Body of pancreas (tissue), 4 donors: ENCODE results near the gene PLET1.

Experiments
- CTCF ChIP-seq, 7 experiments: fragments of 450-650 bp in 4 of 7; fragments of 200-600 bp in 3 of 7; sonication (generic) in 3 of 7; IDR thresholded peaks; one replicate each; pipeline ENCODE4 v1.5.1; 2016 to 2019; ENCODE audit warnings: antibody characterized with exemption in 7 of 7
- POLR2A ChIP-seq, 3 donors: fragments of 450-650 bp; IDR thresholded peaks; one replicate each; pipeline ENCODE4 v1.6.1; 2016; ENCODE audit warnings: antibody characterized with exemption in 3 of 3, mild to moderate bottlenecking in 2 of 3

GRCh38 chr11:112219476-112220232 is 41.0 kb downstream of the PLET1 start:
- TF ChIP-seq CTCF (IDR thresholded peaks at IDR 0.05) (peak; percentile 65 to 93 (median 91)), POLR2A (IDR thresholded peaks at IDR 0.05) (no peak)
